Ecto neural progenitor cell (in vitro differentiated cells): ENCODE data around the gene PAX8.
"Not testable (repeated sequence)": the region's sequence is repeated elsewhere in the genome, so short reads cannot be mapped to it uniquely, and the experiment has no call there.

Source experiments
- DNase-seq: peaks from one replicate; pipeline ENCODE4 v3.0.0-alpha.2; 2018; ENCODE audit warnings: low spot score

Gene PAX8

GRCh38 chr2:113278742-113279139, at the start of gene PAX8:
Gene PAX8, minus strand, starts transcription at chr2:113278921. Its CDS starts 527 bp downstream, at chr2:113278394.
- peak; percentile 66 for DNase-seq

- no peak for DNase-seq
These were observed 49.3 kb upstream of the PAX8 start for GRCh38 chr2:113328043-113328442.

GRCh38 chr2:113325161-113325731, 46.5 kb upstream of the PAX8 start:
- DNase-seq: peak; percentile 52

- DNase-seq: peak; percentile 81
These were observed 46.0 kb upstream of the PAX8 start for GRCh38 chr2:113324684-113325160.

GRCh38 chr2:113323129-113323528, 44.4 kb upstream of the PAX8 start:
- not testable (repeated sequence) for DNase-seq

- not testable (repeated sequence) for DNase-seq
These were observed 41.4 kb upstream of the PAX8 start for GRCh38 chr2:113320106-113320505.

- DNase-seq: not testable (repeated sequence)
These were observed 40.2 kb upstream of the PAX8 start for GRCh38 chr2:113318941-113319340.

GRCh38 chr2:113316085-113316484, 37.4 kb upstream of the PAX8 start:
- DNase-seq: no peak

- not testable (repeated sequence) for DNase-seq
These were observed 35.9 kb upstream of the PAX8 start for GRCh38 chr2:113314663-113315062.

GRCh38 chr2:113314176-113314575, 35.5 kb upstream of the PAX8 start:
- not testable (repeated sequence) for DNase-seq

GRCh38 chr2:113311781-113312180, 33.1 kb upstream of the PAX8 start:
- not testable (repeated sequence) for DNase-seq

GRCh38 chr2:113311191-113311590, 32.5 kb upstream of the PAX8 start:
- not testable (repeated sequence) for DNase-seq

- DNase-seq: no peak
These were observed 31.1 kb upstream of the PAX8 start for GRCh38 chr2:113309655-113310387.

GRCh38 chr2:113308784-113309183, 30.1 kb upstream of the PAX8 start:
- not testable (repeated sequence) for DNase-seq

GRCh38 chr2:113306207-113306606, 27.5 kb upstream of the PAX8 start:
- not testable (repeated sequence) for DNase-seq

- DNase-seq: peak; percentile 90
These were observed 27.0 kb upstream of the PAX8 start for GRCh38 chr2:113305749-113306148.

GRCh38 chr2:113305146-113305545, 26.4 kb upstream of the PAX8 start:
- DNase-seq: peak; percentile 50

GRCh38 chr2:113304702-113305101, 26.0 kb upstream of the PAX8 start:
- no peak for DNase-seq

GRCh38 chr2:113302216-113302980, 23.7 kb upstream of the PAX8 start:
- DNase-seq: not testable (repeated sequence)

- DNase-seq: no peak
These were observed 21.6 kb upstream of the PAX8 start for GRCh38 chr2:113300281-113300680.

- DNase-seq: no peak
These were observed 19.5 kb upstream of the PAX8 start for GRCh38 chr2:113298176-113298575.

GRCh38 chr2:113297590-113297989, 18.9 kb upstream of the PAX8 start:
- DNase-seq: not testable (repeated sequence)

- peak; percentile 61 for DNase-seq
These were observed 12.5 kb upstream of the PAX8 start for GRCh38 chr2:113291191-113291590.
